Ammon's horn (tissue), 1 donor: ENCODE measurements around the gene SPDYE6.
"Not testable (repeated sequence)": the region's sequence is repeated elsewhere in the genome, so short reads cannot be mapped to it uniquely, and the experiment has no call there.

Experiments used
- DNase-seq: peaks from one replicate; pipeline ENCODE4 v3.0.0-alpha.2; 2016; ENCODE audit warnings: low spot score

Gene SPDYE6

GRCh38 chr7:102356344-102356743 lies at the start of gene SPDYE6:
TSS of gene SPDYE6 (minus strand) at chr7:102356444. CDS start at chr7:102356023, 421 bp downstream.
- DNase-seq: not testable (repeated sequence)

GRCh38 chr7:102404862-102405188 lies 48.6 kb upstream of the SPDYE6 start:
- DNase-seq: not testable (repeated sequence)

GRCh38 chr7:102404005-102404861 lies 48.0 kb upstream of the SPDYE6 start:
- peak; percentile 45 for DNase-seq

- DNase-seq: no peak
Observed at GRCh38 chr7:102403563-102403962, 47.3 kb upstream of the SPDYE6 start.

GRCh38 chr7:102400360-102400759 lies 44.1 kb upstream of the SPDYE6 start:
- DNase-seq: no peak

GRCh38 chr7:102398543-102398942 lies 42.3 kb upstream of the SPDYE6 start:
- no peak for DNase-seq

GRCh38 chr7:102396710-102397019 lies 40.4 kb upstream of the SPDYE6 start:
- no peak for DNase-seq

GRCh38 chr7:102395873-102396709 lies 39.8 kb upstream of the SPDYE6 start, which contains the start of gene PRKRIP1:
TSS of gene PRKRIP1 (plus strand) at chr7:102396363. CDS start at chr7:102396412, 49 bp downstream.
- peak; percentile 96 for DNase-seq

- DNase-seq: no peak
Observed at GRCh38 chr7:102395592-102395872, 39.3 kb upstream of the SPDYE6 start.

GRCh38 chr7:102393467-102393866 lies 37.2 kb upstream of the SPDYE6 start:
- no peak for DNase-seq

GRCh38 chr7:102392330-102392729 lies 36.1 kb upstream of the SPDYE6 start:
- no peak for DNase-seq

GRCh38 chr7:102390697-102391484 lies 34.6 kb upstream of the SPDYE6 start:
- peak; percentile 79 for DNase-seq

GRCh38 chr7:102389810-102390209 lies 33.6 kb upstream of the SPDYE6 start:
- no peak for DNase-seq

GRCh38 chr7:102387064-102387463 lies 30.8 kb upstream of the SPDYE6 start:
- no peak for DNase-seq

GRCh38 chr7:102381696-102382425 lies 25.6 kb upstream of the SPDYE6 start:
- not testable (repeated sequence) for DNase-seq

GRCh38 chr7:102380837-102381236 lies 24.6 kb upstream of the SPDYE6 start:
- DNase-seq: not testable (repeated sequence)

GRCh38 chr7:102376964-102377466 lies 20.8 kb upstream of the SPDYE6 start:
- DNase-seq: no peak

GRCh38 chr7:102372796-102373195 lies 16.6 kb upstream of the SPDYE6 start:
- DNase-seq: not testable (repeated sequence)

- DNase-seq: not testable (repeated sequence)
Observed at GRCh38 chr7:102370038-102370437, 13.8 kb upstream of the SPDYE6 start.

- DNase-seq: not testable (repeated sequence)
Observed at GRCh38 chr7:102365390-102365789, 9.1 kb upstream of the SPDYE6 start.

GRCh38 chr7:102364394-102364886 lies 8.2 kb upstream of the SPDYE6 start:
- not testable (repeated sequence) for DNase-seq
